GM04503 (cell line): Measurements from ENCODE around the gene NDUFA11.

Experiments
- DNase-seq: peaks from one replicate; pipeline ENCODE4 v3.0.0-alpha.2; 2012; ENCODE audit warnings: low read depth

NDUFA11 gene

DNA sequence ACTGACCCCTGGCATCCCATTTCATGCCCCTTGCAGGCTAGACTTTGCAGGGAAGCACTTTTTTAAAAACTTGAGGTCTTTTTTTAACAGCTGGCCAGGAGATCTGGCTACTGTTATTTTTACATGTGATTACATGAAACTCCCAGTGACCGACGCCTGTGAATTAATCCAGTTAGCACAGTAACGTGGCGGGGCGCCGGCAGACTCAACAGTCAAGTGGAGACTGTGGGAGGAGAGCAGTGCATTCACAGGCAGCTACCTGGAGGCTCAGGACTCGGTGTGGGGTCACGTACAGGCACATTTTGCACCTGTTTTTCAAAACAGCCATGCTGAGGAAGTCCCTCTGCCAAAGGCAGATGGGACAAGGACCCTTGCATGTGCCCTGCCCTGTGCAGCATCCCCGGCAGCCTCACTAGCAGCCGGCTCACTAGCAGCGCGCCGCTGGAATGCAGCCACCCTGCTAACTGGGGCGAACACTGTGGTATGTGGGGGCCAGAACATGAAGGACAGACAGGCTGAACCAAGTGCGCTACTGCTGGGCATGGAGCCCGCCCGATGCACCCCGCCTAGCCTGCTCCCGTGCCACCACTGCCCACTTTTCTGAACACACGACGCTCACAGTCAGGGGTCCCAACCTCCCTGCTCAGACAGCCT lies 29.1 kb upstream of the NDUFA11 start:
- DNase-seq = no peak

DNA sequence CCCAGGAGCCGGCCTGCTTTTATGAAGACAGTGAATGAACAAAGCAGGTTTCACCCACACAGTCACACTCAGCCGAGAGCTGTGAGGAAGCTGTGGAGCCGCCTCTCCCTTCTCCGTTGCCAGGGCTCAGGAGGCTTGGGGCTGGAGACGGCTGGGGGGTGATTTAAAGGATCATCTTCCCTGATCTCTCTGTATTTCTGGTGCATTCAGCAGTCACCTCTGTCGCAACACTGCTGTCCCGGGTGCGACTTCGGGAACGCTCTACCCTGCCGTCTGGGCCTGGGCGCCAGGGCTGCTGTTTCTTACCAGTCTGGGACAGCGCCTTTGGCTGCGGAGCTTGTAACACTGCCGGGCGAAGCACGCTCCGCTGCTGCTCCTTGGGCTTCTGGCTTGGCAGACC lies 28.6 kb upstream of the NDUFA11 start:
- no peak for DNase-seq

DNA sequence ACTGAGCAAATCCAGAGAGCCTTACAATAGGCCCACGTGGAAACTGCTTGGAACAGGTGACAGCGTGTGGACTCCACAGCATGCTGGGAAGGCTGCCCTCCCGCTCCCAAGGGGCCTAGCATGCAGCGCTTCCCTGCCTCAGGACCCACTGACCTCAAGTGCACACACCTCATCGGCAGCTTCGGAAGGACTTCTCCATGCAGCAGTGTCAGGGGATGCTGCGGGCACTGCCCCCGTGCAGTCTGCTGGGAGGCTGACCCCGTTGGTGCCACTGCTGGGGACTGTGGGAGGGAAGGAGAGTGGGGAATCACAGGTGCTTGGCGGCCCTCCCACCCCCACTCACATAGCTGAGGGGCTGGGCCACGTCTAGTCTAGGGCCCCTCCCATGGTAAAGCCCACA lies 27.7 kb upstream of the NDUFA11 start:
- DNase-seq = no peak

DNA sequence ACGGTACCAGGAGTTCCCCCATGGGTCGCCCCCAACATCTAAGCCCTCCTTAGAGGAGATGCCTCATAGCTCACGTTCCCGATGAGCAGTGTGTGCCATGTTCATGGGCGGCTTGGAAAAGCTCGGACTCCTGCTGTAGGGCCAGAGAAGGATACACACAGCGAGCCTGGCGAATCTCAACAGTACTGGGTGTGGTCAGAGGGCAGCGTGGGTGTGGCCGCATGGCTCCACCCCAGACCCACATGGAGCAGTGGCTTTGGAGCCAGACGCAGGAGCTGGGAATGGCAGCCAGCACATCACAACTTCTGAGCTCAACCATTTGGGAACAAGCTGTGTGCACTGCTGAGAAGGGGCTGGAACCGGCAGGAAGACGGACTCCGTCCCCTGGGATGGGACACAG lies 26.0 kb upstream of the NDUFA11 start:
- DNase-seq = no peak

DNA sequence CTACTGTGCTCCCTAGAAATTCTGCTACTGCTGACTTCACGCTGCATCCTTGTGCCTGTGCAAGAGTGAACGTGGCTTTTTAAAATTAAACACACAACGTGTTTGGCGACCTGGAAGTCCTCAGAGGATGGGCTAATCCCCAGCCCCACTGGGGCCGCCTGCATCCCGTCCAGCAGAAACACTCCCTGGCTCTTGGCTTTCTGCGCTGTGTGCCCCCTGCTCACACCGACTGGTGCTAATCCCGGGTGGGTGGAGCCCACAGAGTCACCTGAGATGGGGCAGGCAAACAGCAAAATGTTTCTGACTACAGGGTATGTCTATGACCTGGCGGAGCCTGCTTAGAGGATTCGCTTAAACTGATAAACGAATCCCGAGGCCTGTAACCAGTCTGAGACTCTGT lies 25.6 kb upstream of the NDUFA11 start:
- no peak for DNase-seq

DNA sequence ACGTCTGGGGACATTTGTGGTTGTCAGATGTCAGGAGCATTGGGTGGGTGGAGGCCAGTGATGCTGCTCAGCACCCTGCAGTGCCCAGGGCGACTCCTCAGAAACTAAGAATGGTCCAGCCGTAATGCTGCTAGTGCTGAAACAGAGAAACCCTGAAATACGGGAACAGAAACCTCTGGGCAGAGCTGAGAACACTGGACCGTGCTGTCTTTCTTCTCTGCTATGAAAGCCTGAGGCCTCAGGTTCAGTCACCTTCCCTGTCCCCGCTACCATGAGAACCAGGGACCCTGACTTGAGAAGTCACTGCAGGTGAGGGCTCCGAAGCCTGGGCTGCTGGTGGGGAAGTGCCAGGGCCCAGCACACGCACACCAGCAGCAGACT lies 23.8 kb upstream of the NDUFA11 start:
- DNase-seq = no peak

DNA sequence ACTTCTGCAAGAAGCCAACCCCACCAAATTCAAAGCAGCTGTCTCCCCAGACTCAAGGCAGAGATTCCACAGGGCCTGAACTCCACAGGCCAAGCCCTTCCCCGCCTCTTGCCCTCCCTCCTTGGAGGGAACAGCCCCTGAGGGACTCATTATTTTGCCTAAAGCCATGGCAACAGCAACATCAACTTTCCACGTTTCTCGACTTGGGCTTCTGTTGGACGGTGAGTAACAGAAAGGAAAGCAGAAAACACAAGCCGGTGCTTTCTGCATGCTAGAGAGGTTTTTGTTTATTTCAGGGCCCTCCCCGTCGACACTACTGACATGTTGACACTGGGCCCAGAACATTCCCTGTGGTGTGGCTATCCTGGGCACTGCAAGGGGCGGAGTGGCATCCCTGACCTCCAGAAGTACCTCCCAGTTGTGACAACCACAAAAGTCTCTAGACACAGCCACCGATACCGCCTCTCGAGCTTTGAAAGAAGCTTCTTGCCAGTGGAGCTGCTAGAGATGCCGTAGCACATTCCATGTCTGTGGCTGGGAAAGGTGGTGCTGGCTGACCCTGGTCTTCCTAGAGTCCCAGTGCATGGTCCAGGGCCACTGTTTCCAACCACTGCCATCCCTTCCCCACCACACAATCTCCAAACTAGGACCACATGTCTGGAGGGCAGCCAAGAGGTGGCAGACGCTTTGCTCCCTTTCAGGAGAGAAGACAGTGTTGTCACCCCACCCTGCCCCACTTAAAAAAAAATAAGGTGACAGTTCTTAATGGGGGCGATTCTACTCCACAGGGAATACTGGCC lies 23.3 kb upstream of the NDUFA11 start:
- peak; percentile 97 for DNase-seq

DNA sequence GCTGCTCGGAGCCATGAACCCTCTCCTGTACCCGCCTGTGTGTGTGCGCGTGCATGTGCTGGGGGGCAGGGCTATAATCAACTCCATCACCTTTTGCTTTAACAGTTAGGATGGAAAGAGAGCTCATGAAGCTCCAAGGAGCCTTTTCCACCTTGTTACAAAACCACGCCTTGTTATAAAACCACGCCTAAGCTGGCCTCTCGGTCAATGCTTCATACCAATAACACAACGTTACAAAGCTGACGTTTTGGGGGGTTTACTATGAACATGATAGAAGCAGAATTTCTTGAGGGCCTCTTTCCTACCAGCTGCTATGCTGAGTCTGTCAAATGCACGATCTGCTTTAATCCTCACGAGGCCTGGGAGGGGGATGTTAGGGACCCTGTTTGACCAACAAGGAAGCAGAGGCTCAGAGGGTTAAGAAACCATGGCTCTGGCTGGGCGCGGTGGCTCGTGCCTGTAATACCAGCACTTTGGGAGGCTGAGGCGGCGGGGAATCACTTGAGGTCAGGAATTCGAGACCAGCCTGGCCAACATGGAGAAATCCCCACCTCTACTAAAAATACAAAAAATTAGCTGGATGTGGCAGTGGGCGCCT lies 22.3 kb upstream of the NDUFA11 start:
- no peak for DNase-seq

DNA sequence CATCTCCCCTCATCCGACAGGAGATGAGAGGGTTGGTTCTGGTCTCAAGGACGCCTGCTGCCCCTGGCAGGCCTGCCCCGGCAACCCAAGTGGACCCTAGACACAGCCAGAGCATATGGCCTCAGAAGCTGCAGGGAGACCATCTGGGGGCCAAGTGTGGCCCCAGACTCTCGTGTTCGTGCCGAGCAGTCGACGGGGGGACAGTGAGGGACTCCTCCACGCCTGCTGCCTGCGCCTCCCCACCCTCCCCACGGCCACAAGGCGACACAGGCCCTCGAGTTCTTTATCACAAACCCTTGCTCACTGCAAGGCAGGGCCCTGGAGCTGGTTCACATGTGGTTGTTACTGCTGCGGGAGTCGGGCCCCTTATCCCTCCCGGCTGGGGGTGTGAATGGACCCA lies 19.8 kb upstream of the NDUFA11 start:
- no peak for DNase-seq

DNA sequence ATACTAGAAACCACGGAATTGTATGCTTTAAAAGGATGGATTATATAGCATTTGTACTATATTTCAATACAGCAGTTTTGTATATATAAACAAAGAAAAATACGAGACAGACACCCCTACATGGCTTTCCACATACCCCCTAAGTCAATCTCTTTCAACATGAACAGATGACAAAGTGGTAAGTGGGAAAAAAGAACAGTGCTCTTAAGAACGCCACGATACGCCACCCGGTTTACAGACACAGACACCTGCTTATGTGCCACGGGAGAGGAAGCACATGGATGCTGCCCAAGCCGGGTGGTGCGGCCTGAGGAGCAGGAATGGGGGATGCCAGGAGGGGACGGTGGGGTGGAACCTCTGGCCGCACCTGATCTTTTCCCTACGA lies 18.6 kb upstream of the NDUFA11 start:
- DNase-seq = no peak

DNA sequence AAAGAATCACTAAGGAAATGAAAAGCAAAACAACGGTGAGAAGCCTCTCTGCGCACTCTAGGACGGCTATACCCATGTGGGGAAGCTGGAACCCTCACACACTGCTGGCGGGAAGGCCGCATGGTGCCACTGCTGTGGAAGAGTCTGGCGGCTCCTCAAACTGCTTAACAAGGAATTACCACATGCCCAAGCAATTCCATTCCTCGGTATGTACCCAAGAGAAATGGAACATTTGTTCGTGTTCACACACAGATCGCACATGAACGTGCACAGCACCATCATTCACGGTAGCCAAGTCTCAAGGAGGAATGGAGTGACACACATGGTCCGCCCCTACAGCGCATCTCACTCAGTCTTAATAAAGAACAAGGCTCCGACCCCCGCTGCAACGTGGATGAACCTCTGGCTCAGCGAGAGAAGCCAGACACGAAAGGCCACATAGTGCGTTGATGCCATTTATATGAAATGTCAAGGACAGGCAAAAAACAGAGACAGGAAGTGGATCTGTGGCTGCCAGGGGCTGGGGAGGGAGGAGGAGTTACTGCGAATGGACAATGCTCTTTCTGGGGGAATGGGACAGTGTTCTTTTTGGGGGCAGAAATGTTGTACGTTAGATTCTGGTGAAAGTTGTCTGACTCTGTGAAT lies 18.0 kb upstream of the NDUFA11 start:
- DNase-seq = no peak

DNA sequence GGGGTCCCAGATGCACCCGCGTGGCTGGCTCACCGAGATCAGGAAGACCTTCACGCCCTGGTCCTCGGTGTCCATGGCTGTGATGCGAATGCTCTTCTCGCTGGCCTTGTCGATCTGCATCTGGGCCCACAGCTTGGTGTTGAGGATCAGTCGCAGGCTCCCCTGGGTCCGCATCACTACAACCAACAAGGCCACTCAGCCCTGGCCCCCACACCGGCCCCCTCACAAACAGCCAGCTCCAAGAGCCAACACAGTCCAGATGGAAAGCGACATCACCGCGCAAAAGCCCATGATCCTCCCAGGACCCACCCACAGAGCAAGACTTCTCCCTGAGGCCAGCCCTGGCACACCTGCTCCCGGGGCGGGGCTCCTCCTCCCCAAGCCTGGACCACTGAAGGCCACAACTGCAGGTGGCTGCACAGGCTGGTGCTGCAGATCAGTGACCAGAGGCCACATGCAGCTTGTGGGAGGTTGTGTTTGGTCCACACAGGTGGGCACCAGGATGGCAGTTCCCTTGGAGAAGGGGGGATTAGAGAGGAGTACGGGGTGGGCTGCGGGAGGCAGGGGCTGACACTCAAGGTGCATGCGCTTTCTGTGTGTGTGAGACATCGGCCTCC lies 15.0 kb upstream of the NDUFA11 start:
- no peak for DNase-seq

DNA sequence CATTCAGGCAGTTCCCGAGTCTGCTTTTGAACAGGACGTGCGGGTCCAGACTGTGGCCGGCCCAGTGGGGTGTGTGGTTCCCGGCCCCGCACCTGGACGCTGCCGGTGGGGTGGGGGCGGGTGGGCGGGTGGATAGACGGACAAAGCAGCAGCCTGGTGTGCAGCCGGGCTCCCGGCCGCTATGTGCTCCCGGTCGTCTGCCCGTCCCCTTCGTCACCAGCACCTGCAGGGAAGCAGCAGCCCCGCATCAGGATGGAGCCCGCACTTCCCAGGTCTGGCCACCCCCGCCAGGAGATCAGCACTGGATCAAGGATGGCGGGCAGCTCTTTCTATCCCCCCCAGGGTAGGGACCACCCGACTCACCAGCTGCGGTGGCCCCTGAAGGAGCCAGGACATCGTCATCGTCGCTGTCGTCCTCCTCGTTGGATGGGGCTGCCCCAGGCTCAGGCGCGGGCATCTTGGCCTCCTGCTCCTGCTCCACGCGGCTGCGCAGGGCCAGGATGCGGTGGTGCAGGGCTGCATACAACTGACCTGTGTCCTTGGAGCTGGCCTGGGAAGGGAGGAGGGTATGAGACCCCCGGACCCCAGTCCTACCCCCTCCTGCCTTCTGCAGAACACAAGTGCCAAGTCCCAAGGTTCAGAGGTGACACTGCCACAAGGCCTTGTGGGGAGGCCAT lies 14.0 kb upstream of the NDUFA11 start:
- no peak for DNase-seq

DNA sequence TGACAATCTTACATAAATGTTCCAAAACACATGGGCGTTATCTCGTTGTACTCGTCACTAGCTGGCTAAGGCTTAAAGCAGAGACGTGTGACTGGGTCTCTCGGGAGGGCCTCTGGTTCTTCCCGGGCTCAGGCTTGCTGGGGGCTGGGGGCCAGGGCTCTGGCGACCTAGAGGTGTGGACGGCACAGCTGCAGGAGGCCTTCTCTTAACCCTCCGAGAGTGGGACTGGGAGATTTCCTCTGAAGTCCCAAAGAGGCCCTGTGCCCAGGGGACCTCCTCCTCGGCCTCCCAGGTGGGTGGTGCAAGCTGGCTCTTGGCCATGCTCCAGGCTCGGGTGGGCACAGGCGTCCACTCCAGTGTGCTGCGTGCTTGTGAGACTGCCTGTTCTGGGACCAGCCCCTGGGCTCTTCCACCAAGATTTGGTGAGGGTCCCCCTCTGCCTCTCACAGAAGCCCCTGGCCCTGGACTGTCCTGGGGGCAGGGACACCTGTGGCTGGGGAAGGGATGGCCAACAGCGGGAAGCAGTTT lies 12.7 kb upstream of the NDUFA11 start:
- DNase-seq = no peak

DNA sequence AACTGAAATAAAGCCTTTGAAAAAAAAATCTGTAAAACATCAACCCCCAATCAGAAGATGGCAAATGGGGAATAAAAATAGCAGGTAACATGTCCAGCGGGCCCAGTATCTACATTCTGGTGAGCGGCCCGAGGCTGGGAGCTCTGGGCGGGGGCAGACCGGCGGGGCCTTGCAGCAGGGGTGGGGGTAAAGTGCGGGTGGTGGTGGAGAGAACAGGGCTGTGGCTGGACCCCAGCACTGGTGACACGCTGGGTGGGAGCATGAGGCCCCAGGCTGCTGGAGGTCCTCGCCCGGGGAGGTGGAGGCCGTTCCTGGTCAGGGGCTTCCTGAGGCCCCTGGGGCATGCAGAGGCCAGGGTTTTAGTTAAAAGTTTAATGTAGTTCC lies 12.2 kb upstream of the NDUFA11 start:
- no peak for DNase-seq

DNA sequence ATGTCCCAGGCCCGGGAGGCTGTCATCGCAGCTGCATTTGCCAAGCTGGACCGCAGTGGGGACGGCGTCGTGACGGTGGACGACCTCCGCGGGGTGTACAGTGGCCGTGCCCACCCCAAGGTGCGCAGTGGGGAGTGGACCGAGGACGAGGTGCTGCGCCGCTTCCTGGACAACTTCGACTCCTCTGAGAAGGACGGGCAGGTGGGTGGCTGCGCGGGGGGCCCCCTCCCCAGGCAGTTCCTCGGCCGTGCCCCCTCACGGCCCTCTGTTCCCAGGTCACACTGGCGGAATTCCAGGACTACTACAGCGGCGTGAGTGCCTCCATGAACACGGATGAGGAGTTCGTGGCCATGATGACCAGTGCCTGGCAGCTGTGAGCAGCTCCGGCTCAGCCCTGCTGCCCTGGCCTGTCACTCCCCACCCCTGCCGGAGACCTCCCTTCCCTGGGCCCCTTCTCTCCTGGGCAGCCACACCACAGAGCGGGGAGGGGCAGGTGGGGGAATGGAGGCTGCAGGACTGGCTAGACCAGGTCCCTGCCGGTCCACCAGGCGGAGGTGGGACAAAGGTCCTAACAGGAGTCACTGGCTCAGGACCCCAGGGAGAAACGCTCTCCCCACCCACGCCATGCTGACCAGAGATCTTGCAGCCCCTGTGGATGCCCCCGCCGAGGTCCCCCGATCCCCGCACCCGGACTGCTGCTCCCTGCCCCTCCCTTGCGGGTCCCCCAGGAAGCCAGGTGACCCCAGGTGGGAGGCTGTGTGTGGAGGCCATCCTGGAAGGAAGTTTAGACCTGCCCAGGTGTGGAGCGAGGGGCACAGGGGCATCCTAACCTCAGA lies 11.6 kb upstream of the NDUFA11 start:
- no peak for DNase-seq

DNA sequence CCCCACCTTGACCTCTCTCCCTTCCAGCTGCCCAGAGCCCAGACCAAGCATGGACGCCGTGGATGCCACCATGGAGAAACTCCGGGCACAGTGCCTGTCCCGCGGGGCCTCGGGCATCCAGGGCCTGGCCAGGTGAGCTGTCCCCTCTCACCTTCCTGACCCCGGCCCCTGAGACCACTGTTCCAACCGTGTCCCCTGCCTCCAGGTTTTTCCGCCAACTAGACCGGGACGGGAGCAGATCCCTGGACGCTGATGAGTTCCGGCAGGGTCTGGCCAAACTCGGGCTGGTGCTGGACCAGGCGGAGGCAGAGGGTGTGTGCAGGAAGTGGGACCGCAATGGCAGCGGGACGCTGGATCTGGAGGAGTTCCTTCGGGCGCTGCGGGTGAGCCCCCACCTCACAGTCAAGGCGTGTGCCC lies 10.8 kb upstream of the NDUFA11 start:
- DNase-seq = no peak

DNA sequence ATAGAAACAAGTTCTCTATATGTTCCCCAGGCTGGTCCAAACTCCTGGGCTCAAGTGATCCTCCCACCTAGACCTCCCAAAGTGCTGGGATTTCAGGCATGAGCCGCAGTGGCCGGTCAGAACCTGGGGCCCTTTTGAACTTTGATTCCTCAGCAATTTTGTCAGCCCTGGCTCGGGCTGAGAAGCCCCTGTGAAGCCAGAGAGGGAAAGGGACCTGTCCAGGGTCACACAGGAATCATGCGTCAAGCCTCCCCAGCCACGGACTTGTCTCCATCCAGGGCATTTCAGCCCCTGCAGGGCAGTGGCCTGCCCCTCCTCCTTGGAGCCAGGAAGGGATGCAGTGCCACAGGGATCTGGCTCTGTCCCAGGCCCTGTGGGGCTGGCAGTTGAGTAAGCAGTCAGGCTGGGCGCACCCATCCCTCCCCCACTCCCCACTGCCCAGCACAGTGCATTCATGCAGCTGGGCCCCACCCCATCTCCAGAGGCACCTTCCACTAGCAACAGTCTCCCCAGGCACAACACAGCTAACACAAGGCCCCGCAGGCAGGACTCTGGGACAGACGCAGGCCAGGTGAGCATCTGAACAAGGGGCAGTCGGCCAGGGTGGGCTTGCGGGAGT lies 10.3 kb upstream of the NDUFA11 start, which contains the start of gene CAPS:
CAPS (plus strand) TSS at position 516 of the 619 bp plus-strand sequence. CDS start 153 bp downstream, outside the sequence.
- peak; percentile 38 for DNase-seq

DNA sequence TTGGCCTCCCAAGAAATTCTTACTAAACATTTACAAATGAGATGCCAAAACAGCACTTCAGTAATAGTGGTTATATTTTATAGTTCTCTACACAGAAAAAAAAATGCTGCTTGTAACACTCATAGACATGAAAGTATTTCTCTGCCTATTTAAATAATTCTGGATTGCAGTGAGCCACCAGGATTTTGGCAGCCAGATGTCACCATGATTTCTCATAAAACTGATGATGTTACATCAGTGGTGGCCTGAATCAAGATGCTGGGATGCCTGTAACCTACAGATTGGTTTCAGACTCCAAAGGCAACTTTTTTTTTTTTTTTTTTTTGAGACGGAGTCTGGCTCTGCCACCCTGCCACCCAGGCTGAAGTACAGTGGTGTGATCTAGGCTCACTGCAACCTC lies 7.8 kb upstream of the NDUFA11 start:
- no peak for DNase-seq

DNA sequence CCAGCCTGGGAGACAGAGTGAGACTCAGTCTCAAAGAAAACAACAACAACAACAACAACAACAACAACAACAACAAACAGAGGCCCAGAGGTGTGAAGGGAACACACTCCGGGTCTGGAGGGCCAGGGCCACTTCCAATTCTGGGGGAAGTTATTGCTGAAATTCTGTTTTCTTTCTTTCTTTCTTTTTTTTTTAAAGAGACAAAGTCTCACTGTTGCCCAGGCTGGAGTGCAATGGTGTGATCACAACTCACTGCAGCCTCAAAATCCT lies 7.0 kb upstream of the NDUFA11 start:
- no peak for DNase-seq
